HUES64 (cell line): ENCODE measurements around the gene PCDHA8.

Source experiments
- H3K27ac ChIP-seq: 2 replicates; pipeline ENCODE4 v1.7.0; 2013; ENCODE audit warnings: low read depth, low read length, inconsistent platforms
- H3K27me3 ChIP-seq: 2 replicates; pipeline ENCODE4 v1.6.1; 2013; ENCODE audit warnings: mild to moderate bottlenecking, low read length; ENCODE audit not compliant: insufficient read depth
- H3K36me3 ChIP-seq: 2 replicates; pipeline ENCODE4 v1.6.1; 2013; ENCODE audit warnings: mild to moderate bottlenecking, low read length; ENCODE audit not compliant: insufficient read depth
- H3K4me1 ChIP-seq: 2 replicates; pipeline ENCODE4 v1.6.1; 2013; ENCODE audit warnings: mild to moderate bottlenecking, low read length, moderate library complexity; ENCODE audit not compliant: insufficient read depth
- H3K4me3 ChIP-seq: 2 replicates; pipeline ENCODE4 v1.5.1; 2013; ENCODE audit warnings: mild to moderate bottlenecking, low read length, moderate library complexity
- H3K9ac ChIP-seq: 2 replicates; pipeline ENCODE4 v1.6.1; 2013; ENCODE audit warnings: mild to moderate bottlenecking, low read depth, low read length
- H3K9me3 ChIP-seq: 2 replicates; pipeline ENCODE4 v1.6.1; 2013; ENCODE audit warnings: low read depth, low read length; ENCODE audit not compliant: insufficient read depth
- WGBS: fragments of 150-250, 120-280 bp; methylation state at CpG from one replicate; pipeline ENCODE4 v1.1.7; 2013; ENCODE audit warnings: missing lambda C conversion rate; 5-methylcytosine and 5-hydroxymethylcytosine counted together

PCDHA8 gene

GRCh38 chr5:140881889-140882590 lies 41.1 kb downstream of the PCDHA8 start, which contains the start of gene PCDHA13:
TSS of gene PCDHA13 (plus strand) at chr5:140882124. CDS start at chr5:140882269, 145 bp downstream.
- H3K36me3 ChIP-seq, result peaks cover 10% of the 10 kb centered on the region; the same call in 1 of the 2 replicates
- no peaks in the 10 kb centered on the region for H3K27me3 ChIP-seq
- peak within 1 kb of the TSS; percentile 56 for H3K4me3 ChIP-seq
- no peaks in the 10 kb centered on the region for H3K4me1 ChIP-seq
- H3K9me3 ChIP-seq, result no peaks in the 10 kb centered on the region
- no peak within 1 kb of the TSS for H3K27ac ChIP-seq
- 93% methylated on average over 34 of the region's 35 CpGs for WGBS
- H3K9ac ChIP-seq, result no peak within 1 kb of the TSS

GRCh38 chr5:140882591-140882899 lies 41.6 kb downstream of the PCDHA8 start:
- H3K4me1 ChIP-seq, result no peaks in the 10 kb centered on the region
- WGBS, result 84% methylated on average over 12 of the region's 12 CpGs
- no peak overlapping the region for H3K27ac ChIP-seq
- H3K4me3 ChIP-seq, result peak overlapping the region; percentile 56
- no peaks in the 10 kb centered on the region for H3K9me3 ChIP-seq
- no peaks in the 10 kb centered on the region for H3K27me3 ChIP-seq
- H3K36me3 ChIP-seq, result peaks cover 9% of the 10 kb centered on the region; the same call in 1 of the 2 replicates
- no peak overlapping the region for H3K9ac ChIP-seq

DNA sequence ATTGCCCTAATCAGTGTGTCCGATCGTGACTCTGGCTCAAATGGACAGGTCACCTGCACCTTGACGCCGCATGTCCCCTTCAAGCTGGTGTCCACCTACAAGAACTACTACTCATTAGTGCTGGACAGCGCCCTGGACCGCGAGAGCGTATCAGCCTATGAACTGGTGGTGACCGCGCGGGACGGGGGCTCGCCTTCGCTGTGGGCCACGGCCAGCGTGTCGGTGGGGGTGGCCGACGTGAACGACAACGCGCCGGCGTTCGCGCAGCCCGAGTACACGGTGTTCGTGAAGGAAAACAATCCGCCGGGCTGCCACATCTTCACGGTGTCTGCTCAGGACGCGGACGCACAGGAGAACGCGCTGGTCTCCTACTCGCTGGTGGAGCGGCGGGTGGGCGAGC lies 42.4 kb downstream of the PCDHA8 start:
- Histone ChIP-seq H3K4me1 (no peaks in the 10 kb centered on the region), H3K4me3 (no peak overlapping the region), H3K27ac (no peak overlapping the region), H3K9me3 (no peaks in the 10 kb centered on the region), H3K36me3 (peaks cover 2% of the 10 kb centered on the region; the same call in 1 of the 2 replicates), H3K27me3 (no peaks in the 10 kb centered on the region), H3K9ac (no peak overlapping the region)
- WGBS, result 97% methylated on average over 41 of the region's 41 CpGs

DNA sequence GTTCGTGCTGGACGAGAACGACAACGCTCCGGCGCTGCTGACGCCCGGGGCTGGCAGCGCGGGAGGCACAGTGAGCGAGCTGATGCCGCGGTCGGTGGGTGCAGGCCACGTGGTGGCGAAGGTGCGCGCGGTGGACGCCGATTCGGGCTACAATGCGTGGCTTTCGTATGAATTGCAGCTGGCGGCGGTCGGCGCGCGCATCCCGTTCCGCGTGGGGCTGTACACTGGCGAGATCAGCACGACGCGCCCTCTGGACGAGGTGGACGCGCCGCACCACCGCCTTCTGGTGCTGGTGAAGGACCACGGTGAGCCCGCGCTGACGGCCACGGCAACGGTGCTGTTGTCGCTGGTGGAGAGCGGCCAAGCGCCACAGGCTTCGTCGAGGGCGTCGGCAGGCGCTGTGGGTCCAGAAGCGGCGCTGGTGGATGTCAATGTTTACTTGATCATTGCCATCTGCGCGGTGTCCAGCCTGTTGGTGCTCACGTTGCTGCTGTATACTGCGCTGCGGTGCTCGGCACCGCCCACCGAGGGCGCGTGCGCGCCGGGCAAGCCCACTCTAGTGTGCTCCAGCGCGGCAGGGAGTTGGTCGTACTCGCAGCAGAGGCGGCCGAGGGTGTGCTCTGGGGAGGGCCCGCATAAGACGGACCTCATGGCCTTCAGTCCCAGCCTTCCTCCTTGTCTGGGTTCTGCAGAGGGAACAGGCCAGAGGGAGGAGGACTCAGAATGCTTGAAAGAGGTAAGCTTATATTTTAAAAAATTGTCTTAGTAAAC lies 43.1 kb downstream of the PCDHA8 start:
- no peak overlapping the region for H3K27ac ChIP-seq
- H3K9ac ChIP-seq, result no peak overlapping the region
- peaks cover 2% of the 10 kb centered on the region; the same call in 1 of the 2 replicates for H3K36me3 ChIP-seq
- H3K4me1 ChIP-seq, result no peaks in the 10 kb centered on the region
- no peaks in the 10 kb centered on the region for H3K27me3 ChIP-seq
- WGBS, result 97% methylated on average over 79 of the region's 79 CpGs
- H3K4me3 ChIP-seq, result no peak overlapping the region
- H3K9me3 ChIP-seq, result no peaks in the 10 kb centered on the region
